HS-5 (cell line): ENCODE measurements around the gene CNTNAP2.

Experiments used
- DNase-seq: peaks from one replicate; pipeline ENCODE4 v3.0.0-alpha.2; 2012; ENCODE audit warnings: low read depth

The CNTNAP2 gene

DNA sequence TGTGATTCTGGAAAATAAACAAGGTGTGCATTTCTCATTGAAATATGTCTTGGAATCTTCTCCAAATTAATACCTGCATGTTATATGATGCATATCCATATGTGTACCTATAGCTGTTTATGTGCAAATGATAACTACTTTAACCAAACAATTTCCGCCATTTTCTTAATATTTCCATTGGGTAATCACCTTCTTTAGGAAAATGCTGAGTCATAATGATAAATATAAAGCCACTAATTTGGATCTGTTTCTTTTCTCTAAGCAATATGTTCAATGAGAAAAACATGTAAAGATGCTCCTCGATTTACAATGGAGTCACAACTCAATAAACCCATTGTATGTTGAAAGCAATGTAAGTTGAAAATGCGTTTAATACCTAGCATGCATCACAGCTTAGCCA lies 574.4 kb downstream of the CNTNAP2 start:
- no peak for DNase-seq

DNA sequence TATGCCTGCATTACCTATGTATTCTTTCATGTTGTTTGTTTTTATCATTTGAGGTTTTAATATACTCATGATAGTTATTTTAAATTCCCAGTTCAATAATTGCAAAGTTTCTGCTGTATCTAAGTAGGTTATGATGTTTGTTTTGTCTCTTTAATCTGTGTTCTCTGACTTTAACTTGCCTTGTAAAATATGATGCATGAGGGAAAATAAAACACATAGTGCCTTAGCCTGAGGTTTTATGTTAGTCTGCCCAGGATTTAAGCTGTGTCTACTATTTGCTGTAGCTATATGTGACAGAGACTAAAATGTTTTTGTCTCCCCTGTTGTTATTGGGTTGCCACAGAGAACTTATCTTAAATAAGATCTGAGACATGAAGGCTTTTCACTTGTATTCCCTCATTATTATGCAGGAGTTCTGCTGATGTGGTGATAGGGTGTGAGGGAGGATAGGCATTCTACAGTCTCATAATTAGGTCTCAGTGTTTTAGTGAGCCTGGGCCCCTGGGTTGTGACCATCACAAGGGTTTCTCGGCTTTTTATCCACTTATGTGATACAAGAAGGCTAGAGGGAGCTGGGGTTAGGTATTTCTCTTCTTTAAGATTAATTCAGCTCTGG lies 582.5 kb downstream of the CNTNAP2 start:
- DNase-seq, result no peak

DNA sequence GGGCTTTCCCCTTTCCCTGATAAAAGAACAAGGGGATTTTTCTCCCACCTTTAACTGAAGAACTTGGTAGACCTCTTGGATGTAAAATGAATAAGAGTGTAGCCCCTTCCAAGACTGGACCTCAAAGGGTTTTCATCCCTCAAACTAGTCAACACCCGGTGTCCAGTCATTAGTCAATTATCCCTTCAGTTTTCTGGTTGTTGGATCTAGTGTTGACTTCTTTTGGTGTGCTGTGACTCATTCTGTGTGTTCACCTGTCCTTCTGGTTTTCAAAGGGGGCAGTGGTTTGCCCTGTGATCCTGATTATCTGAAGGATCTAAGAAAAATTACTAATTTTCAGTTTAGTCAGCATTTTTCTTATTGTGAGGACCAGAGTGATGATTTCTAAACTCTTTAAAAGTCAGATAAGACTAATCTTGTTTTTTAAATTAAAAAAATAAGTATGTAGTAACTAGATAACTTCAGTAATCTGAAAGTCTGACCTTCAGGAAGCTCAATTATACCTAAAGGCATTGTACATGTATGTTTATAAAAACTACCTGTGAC lies 583.5 kb downstream of the CNTNAP2 start:
- no peak for DNase-seq

DNA sequence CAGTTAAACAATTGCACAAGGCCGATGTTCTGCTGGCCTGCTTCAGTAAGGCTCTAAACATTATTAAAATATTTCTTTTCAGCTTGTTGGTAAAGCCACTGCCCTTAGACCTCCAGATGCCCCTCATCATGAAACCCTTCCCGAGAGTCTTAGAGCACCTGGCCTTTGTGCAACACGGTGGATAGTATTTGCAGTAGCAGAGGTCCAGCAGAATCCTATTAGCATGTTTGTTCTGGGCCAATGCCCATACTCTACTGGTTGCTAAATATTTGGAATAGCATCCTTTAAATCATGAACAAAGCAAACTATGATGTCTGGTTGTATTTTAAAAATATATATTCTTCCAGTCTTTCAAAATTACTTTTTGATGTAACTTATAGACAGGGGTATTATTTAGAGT lies 584.6 kb downstream of the CNTNAP2 start:
- DNase-seq, result no peak

DNA sequence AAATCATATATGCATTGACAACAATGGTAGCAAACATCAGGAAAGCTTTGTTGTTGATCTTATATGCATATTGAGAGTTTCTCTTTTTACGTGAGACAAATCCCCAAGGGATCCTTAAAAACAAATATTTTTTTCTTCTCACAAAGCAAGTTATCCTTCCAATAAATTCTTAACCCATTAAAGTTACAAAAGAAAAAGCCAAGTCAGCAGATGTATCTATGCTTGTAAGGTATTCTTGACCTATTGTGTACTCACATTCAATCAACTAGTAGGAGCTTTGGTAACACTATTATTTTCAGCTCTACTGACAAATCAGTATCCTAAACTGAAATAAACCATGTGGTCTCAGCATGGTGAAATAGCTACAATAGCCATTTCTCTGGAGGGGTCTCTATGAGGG lies 586.3 kb downstream of the CNTNAP2 start:
- DNase-seq, result no peak

DNA sequence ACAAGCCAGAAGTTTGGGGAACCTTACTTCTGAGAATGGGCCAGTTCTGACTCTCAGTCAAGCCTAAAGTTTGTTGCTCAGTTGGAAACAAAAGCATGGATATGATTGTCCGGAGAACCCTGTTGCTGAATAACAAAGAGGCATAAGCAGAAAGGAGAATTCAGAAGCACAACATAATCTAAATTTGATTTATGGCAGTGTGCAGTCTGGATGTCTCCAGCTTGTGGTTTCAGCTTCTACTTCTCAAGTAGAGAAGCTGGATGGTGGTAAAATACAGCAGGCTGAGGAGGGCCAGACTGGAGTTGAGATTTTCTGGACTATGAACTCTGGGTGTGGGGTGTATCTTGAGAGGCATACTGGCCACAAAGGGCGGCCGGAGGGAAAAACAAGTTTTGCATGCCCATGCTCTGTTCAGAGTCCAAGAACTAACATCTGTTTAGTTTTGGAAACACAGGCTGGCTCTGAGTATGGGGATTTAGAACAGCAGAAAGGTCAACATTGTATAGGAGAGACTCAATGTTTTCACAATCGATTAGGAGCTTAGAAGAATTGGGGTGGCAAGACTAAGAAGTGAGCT lies 592.9 kb downstream of the CNTNAP2 start:
- DNase-seq, result no peak

DNA sequence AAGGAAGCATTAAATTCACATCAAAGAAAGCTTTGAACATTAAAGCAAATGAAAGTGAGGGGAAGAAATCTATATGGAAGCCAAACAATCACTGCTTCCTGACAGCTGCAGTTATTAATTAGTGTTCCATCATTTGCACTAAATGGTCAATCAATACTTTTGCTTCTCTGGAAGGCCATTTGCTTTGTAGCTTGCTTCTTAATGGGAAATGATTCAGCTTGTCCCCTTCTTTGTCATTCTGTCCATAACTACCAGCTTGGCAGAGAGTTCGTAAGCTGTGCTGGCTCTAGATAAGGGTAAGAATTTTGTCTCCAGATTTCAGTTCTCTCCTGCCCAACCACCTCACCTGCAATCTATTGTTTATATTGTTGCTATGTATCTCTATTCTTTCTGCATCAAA lies 596.6 kb downstream of the CNTNAP2 start:
- DNase-seq, result no peak

DNA sequence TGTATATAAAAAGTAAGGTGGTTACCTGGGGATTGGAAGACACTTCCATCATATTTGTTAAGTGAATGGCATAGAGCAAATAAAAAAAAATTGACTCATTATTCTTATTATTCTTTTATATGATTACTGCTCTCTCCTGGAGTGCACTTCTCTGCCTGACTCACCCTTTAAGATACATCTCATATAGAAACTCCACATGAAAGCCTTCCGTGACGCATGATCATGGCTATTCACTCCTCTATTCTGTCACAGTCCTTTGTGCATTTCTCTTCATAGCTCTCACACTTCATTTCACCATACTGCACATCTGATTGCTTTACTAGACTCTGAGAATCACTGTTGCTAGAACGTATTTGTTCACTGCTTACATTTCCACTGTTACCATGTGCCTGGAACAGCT lies 597.3 kb downstream of the CNTNAP2 start:
- no peak for DNase-seq

DNA sequence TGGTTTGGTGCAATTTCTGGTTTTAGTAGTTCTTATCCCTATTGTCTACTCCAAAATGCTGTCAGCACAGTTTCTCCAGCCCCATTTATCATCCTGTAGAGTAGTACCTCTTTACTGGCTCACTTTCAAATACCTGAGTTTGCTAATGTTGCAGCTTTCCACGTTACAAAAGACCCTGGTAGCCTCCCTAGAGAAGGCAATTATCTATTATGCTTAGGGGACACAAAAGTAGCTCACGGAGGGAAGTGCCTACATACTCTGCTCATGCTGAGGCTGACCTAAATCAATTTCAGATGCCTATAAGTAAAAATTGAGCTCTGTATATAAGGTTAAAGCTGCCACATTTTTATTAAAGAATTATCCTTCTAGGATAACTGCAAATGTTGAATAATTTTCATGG lies 603.6 kb downstream of the CNTNAP2 start:
- no peak for DNase-seq

DNA sequence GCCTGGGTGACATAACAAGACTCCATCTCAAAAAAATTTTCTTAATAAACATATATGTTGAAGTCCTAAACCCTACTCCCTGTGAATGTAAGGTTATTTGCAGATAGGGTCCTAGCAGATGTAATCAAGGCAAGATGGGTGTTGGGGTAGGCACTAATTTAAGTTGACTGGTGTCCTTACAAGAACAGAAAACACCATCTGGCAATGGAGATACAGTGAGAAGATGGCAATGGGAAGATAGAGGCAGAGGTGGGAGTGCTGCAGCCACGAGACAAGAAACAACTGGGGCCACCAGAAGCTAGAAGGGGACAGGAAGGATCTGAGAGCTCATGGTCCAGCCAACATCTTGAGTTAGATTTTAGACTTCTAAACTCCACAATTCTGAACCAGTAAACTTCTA lies 606.4 kb downstream of the CNTNAP2 start:
- DNase-seq, result no peak

DNA sequence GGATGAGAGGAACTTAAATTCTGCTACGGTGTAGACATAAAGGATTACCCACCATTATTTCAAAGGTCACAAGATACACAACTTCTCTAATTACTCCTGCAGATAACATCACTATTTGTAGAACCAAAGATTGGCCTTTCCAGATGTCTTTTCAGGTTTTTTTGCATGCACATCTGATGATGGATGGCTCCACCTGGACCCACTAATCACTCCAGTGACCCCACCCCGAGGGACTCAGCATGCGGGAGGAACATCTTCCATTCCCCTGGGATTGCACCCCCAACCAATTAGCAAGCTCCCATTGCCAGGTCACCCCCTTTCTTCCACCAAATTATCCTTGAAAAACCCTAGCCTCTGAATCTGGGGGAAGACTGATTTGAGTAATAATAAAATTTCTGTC lies 608.9 kb downstream of the CNTNAP2 start:
- DNase-seq, result no peak

DNA sequence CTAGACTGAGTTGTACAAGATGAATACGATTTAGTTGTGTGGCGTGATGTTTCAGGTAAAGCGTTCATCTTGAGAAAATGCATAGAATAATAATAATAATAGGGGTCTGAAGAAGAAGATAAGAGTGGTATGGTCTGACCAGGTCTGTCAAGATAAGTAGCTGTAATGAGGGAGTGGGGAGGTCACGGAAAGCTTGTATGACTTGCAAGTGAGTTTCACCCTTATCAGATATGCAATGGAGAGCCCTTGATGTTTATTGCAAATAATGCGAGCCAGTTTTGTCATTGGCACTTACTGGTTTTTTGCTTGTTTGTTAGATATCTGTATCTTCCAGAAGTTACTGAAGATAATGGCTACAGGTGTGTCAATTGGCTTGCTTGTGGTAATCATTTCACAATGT lies 611.5 kb downstream of the CNTNAP2 start:
- DNase-seq, result no peak

DNA sequence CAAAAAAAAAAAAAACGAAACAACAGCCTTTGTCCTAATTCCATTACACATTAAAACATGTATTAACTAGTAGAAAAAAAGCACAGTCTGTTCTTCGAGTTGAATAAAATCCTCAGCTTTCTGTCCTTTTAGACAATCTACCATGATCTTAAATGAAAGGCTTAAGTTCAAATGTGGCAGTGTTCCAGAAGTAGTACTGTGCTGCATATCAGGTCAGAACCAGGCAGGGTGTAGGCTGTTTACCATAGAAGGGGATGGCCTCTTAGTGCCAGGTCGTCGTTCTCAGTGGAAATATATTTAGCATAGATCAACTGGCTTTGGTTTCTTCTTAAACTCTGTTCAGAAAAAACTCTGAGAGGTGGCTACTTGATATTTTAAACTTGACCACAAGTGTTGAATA lies 612.0 kb downstream of the CNTNAP2 start:
- DNase-seq, result no peak

DNA sequence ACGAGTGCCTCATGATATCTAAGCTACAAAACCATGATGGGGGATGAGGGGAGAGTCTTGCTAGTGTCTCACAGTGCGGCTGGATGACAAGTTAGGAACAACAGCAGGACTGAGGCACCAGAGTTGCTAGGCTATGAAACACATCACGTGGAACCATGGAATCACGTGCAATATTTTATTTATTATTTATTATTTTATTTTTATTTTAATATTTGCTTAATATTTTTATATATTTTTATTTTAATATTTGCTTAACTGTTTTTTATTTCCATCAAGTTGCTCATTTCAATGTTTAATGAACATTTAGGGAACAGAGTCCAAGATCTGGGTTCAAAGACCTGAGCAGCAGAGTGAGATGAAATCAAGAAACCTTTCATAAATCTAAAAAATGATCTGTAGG lies 614.6 kb downstream of the CNTNAP2 start:
- no peak for DNase-seq

DNA sequence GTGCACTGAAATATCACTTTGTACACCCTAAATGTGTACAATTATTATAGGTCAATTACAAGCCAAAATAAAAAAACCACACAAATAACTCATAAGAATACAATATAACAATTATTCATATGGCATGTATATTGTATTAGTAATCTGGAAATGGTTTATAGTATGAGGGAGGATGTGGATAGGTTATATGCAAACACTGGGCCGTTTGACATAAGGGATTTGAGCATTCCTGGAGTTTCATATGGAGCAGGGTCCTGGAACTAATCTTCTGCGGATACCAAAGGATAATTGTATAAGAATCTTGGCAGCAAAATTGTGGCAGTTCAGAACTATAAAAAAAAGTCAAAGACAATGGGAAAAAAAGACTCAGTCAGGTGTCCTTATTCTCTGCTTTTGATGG lies 619.4 kb downstream of the CNTNAP2 start:
- DNase-seq, result no peak

DNA sequence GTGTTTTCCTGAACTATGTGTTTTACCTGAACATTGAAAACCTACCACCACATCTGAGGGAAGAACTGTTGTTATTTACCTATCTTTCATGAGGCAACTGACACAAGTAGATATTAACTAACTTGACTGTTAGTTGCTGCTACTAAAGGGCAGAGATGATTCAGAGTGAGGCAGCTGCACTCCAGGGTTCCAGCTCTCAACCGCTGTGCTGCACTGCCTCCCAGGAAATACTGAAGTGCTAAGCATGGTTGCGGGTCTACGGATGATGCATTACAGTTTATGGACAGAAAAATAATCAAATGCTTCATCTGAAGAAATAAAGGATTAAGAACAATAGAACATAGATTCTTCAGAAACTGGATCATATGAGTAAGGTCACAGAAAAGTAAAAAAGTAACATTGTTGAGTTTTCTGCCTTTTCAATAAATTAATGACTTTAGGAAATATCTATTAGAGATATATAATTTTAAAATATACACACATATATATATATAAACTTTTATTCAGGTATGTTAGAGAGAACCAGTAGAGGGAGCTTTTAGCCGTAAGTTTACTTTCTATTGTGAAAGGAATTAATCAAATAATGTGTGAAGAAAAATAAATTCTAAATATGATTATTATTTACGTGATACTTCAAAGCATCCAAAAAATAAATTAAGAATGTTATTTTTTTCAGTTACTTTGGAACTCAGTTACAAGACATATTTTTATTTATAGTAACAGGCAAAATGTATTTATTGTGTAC lies 620.0 kb downstream of the CNTNAP2 start:
- no peak for DNase-seq

DNA sequence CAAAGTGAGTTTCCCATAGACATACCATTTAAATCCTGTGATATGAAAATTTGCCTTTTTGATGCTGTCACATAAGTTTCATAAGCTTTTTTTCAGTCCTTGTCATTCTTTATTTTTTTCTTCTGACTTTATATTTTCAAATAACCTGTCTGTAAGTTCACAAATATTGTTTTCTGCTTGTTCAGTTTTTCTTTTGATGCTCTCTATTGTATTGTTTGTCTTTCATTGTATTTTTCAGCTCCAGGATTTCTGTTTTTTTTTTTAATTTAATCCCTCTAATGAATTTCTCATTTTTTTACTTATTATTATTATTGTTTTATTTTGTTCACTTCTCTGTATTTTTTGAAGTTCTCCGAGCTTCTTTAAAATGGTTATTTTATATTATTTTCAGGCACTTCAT lies 623.4 kb downstream of the CNTNAP2 start:
- no peak for DNase-seq

DNA sequence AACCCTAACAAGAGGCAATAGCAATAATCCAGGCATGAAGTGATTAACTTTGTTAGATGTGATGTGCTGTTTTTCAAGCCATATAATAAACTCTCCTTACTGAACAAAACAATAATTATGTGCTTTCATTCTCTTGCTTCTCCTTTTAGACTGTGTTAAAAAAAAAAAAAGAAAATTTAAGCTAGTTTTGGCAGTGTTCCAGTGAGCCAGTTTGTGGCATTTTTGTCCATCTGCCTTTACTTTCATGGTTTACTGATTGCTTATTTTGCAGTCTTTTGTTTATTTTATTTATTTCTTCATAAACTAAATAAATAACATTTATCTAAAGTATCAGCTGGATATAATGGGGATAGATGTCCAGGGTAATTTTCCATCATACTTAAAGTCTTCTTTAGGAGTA lies 625.3 kb downstream of the CNTNAP2 start:
- DNase-seq, result no peak

DNA sequence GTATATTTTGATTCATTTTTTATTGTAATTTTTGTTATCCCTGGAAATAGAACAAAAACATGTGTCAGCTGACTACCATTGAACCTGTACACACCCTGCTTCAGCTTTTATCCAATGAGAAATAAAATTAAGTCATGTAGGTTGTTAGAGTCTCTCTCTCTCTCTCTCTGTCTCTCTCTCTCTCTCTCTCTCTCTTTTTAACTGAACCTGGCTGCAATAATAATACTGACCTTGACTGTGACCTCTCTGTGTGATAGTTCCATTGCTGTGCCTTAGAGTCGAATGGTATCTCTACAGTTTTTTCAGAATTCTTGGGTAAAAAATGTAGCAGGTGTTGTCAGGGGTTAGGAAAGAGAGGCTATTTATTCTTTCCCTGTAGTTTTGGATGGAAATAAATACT lies 637.8 kb downstream of the CNTNAP2 start:
- DNase-seq, result no peak

DNA sequence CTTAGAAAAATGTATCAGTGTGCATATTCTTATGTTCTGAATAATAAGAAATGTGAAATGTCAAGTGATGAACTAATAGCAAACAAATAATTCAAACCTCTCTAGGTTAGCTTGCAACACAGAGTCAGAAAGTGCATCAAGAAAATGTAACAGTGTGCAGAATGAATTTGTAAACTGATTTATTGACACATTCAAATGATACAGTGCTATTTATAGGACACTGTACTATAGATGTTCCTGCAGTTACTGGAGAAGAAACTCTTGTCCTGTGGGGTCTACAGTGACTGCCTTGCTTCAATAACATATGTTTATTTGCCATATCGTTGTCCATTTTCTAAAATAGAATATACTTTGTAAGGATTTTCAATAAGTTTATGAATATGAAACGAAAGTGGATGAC lies 639.0 kb downstream of the CNTNAP2 start:
- DNase-seq, result no peak

DNA sequence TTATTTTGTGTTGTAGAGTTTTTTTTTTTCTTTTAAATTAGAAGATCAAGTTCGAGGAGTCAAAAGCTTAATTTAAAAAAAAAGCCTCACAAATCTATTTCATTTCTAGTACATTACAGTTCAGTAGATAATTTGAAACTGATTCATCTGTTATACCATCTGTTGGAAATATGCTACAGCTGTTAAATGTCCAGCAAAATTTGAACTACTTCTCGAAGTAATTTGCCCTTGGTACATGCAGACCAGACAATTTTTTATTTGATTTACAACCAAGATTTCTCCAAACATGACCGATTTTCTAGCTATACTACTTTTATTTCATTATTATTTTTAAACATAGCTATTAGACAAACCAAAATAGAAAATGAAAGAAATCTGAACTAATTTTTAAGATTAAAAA lies 647.9 kb downstream of the CNTNAP2 start:
- DNase-seq, result no peak

DNA sequence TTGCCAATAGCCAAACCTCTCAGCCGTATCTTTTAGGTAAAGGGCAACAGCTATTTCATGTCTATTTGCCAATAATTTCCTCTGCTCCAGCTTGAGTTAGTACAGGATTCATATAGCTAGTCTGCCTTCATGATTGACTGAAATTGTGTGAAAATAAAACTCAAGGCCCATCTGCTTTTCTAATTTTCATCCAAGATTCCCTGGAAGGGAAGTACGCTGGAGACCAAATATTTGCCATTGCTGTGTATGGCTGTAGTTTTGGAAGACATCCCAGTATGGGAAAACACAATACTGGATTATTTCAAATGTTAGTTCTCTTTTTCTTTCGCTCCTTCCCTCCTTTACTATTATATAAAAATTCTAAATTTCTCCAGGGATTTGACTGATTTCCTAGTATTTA lies 652.4 kb downstream of the CNTNAP2 start:
- DNase-seq, result no peak

DNA sequence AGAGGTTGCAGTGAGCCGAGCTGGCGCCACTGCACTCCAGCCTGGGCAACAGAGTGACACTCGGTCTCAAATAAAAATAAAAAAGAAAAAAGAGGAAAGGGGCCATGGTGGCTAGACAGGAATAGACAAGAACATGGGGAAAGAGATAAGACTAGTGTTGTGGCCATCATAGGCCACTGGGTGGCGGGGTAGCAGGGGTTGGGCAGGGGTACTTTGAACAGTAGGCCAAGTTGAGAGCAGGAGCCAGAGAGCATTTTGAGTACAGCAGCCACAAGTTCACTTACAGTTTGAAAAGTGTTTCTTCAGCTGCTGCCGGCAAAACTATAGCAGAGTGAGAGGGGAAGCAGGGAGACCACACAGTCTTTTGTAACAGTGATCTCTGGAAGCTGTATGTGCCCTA lies 656.0 kb downstream of the CNTNAP2 start:
- no peak for DNase-seq

DNA sequence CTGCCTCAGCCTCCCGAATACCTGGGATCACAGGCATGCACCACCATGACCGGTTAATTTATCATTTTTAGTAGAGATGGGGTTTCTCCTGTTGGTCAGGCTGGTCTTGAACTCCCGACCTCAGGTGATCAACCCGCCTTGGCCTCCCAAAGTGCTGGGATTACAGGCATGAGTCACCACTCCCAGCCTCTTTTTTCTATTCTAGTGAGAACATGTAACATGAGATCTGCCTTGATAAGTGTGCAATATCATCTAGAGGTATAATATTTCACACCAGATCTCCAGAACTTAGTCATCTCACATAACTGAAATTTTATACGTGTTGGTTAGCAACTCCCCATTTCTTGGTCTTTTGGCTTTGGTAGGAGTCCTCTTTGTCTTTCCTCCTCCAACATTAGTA lies 656.9 kb downstream of the CNTNAP2 start:
- no peak for DNase-seq
